ENCODE measurements around the gene SPI1. TPM values are rescaled to one million over a fixed set of nuclear protein-coding genes. Genes with fewer than 3 reads are reported as not detected.

SPI1 gene
- total RNA-seq, 1 donor from 2014 or later: not detected

GRCh38 chr11:47413351-47413750, 35.0 kb upstream of the SPI1 start:
- TF ChIP-seq CTCF (IDR thresholded peaks at IDR 0.05; ENCODE audit: unreplicated experiment): no peak
- Mint-ChIP-seq H3K9me3 (ENCODE audit: low read depth) (no peaks in the 10 kb centered on the region), H3K4me1 (ENCODE audit: low read depth) (peaks cover 7% of the 10 kb centered on the region), H3K27me3 (no peaks in the 10 kb centered on the region), H3K27ac (peak overlapping the region; percentile 23), H3K36me3 (ENCODE audit: insufficient read depth) (peaks cover 7% of the 10 kb centered on the region), H3K4me3 (ENCODE audit: low read depth) (no peak overlapping the region)
- DNase-seq (ENCODE audit: low spot score, unreplicated experiment): no peak

- peak; percentile 58 for DNase-seq (ENCODE audit: low spot score, unreplicated experiment)
- Mint-ChIP-seq H3K9me3 (ENCODE audit: low read depth) (no peaks in the 10 kb centered on the region), H3K27me3 (no peaks in the 10 kb centered on the region)
These were observed 33.8 kb upstream of the SPI1 start for GRCh38 chr11:47411884-47412746.

GRCh38 chr11:47410370-47411264, 32.3 kb upstream of the SPI1 start:
- no peaks in the 10 kb centered on the region for H3K9me3 Mint-ChIP-seq (ENCODE audit: low read depth)
- no peak for TF ChIP-seq CTCF (IDR thresholded peaks at IDR 0.05; ENCODE audit: unreplicated experiment)
- peaks cover 3% of the 10 kb centered on the region for H3K36me3 Mint-ChIP-seq (ENCODE audit: insufficient read depth)
- H3K27ac Mint-ChIP-seq: no peak overlapping the region
- H3K27me3 Mint-ChIP-seq: no peaks in the 10 kb centered on the region
- H3K4me1 Mint-ChIP-seq (ENCODE audit: low read depth): peaks cover 13% of the 10 kb centered on the region
- no peak for DNase-seq (ENCODE audit: low spot score, unreplicated experiment)
- H3K4me3 Mint-ChIP-seq (ENCODE audit: low read depth): peak overlapping the region; percentile 19

More at GRCh38 chr11:47411884-47412746, 33.8 kb upstream of the SPI1 start:
- Mint-ChIP-seq H3K4me1 (ENCODE audit: low read depth) (peaks cover 12% of the 10 kb centered on the region), H3K27ac (no peak overlapping the region), H3K4me3 (ENCODE audit: low read depth) (no peak overlapping the region), H3K36me3 (ENCODE audit: insufficient read depth) (peaks cover 3% of the 10 kb centered on the region)
- TF ChIP-seq CTCF (IDR thresholded peaks at IDR 0.05; ENCODE audit: unreplicated experiment): peak; percentile 72

- no peak for DNase-seq (ENCODE audit: low spot score, unreplicated experiment)
- no peak overlapping the region for H3K27ac Mint-ChIP-seq
- H3K27me3 Mint-ChIP-seq: no peaks in the 10 kb centered on the region
- TF ChIP-seq CTCF (IDR thresholded peaks at IDR 0.05; ENCODE audit: unreplicated experiment): no peak
- H3K4me1 Mint-ChIP-seq (ENCODE audit: low read depth): peaks cover 13% of the 10 kb centered on the region
- H3K36me3 Mint-ChIP-seq (ENCODE audit: insufficient read depth): peaks cover 1% of the 10 kb centered on the region
- H3K9me3 Mint-ChIP-seq (ENCODE audit: low read depth): no peaks in the 10 kb centered on the region
- peak overlapping the region; percentile 89 for H3K4me3 Mint-ChIP-seq (ENCODE audit: low read depth)
These were observed 31.4 kb upstream of the SPI1 start for GRCh38 chr11:47409440-47410369.
